Thyroid gland (tissue), 4 donors: ENCODE measurements around the gene COG6.

Source experiments
- POLR2A ChIP-seq, 2 donors: fragments of 450-650 bp; IDR thresholded peaks; one replicate each; pipeline ENCODE4 v1.6.1; 2017; ENCODE audit warnings: antibody characterized with exemption in 2 of 2, mild to moderate bottlenecking in 2 of 2, moderate library complexity in 1 of 2
- TF ChIP-seq, protein P1 (sequence below), 6 experiments: fragments of 200-600 bp in 3 of 6; fragments of 450-650 bp in 3 of 6; sonication (generic) in 3 of 6; IDR thresholded peaks; one replicate each; pipeline ENCODE4 v1.5.1; 2016 to 2019; ENCODE audit warnings: antibody characterized with exemption in 6 of 6, mild to moderate bottlenecking in 2 of 6, inconsistent platforms in 1 of 6, moderate library complexity in 1 of 6

DNA sequence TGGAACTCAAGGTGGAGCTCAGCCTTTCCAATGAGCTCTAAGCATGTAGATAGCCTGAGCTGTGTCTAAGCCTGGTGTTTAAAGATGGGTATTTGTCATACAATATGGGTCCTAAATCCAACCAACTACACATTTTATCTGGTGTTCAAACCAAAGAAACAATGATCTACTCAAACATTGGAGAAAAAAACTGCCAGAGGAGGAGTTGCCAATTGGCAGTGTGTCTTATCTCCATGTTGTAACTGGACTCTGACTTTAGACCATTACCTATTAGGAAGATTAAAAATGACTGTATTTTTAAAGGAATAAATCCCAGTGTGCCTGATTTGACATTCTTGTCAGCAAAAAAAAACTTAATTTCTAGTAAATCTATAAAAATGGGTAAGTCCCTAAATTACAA, 96.3 kb downstream of the COG6 start:
- TF ChIP-seq, protein P1, sequence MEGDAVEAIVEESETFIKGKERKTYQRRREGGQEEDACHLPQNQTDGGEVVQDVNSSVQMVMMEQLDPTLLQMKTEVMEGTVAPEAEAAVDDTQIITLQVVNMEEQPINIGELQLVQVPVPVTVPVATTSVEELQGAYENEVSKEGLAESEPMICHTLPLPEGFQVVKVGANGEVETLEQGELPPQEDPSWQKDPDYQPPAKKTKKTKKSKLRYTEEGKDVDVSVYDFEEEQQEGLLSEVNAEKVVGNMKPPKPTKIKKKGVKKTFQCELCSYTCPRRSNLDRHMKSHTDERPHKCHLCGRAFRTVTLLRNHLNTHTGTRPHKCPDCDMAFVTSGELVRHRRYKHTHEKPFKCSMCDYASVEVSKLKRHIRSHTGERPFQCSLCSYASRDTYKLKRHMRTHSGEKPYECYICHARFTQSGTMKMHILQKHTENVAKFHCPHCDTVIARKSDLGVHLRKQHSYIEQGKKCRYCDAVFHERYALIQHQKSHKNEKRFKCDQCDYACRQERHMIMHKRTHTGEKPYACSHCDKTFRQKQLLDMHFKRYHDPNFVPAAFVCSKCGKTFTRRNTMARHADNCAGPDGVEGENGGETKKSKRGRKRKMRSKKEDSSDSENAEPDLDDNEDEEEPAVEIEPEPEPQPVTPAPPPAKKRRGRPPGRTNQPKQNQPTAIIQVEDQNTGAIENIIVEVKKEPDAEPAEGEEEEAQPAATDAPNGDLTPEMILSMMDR (IDR thresholded peaks at IDR 0.05), result no peak
- no peak for TF ChIP-seq POLR2A (IDR thresholded peaks at IDR 0.05)
